HG03175 (cell line): Measurements from ENCODE around the gene COX20.

ENCODE experiments used
- ATAC-seq: cut with Tn5 transposase; IDR thresholded peaks from one replicate; pipeline ENCODE4 v1.9.1; 2021; ENCODE audit warnings: mild to moderate bottlenecking, moderate library complexity; ENCODE audit not compliant: unreplicated experiment

COX20 gene

GRCh38 chr1:244850896-244851295 lies 15.4 kb downstream of the COX20 start:
- ATAC-seq, result no peak

GRCh38 chr1:244851546-244852231 lies 16.2 kb downstream of the COX20 start:
- ATAC-seq, result no peak

- no peak for ATAC-seq
Measured at GRCh38 chr1:244852694-244853093, 17.2 kb downstream of the COX20 start.

GRCh38 chr1:244854166-244854565 lies 18.7 kb downstream of the COX20 start:
- ATAC-seq, result no peak

GRCh38 chr1:244854865-244855578 lies 19.6 kb downstream of the COX20 start:
- no peak for ATAC-seq

- ATAC-seq, result no peak
Measured at GRCh38 chr1:244857761-244858160, 22.3 kb downstream of the COX20 start.

- no peak for ATAC-seq
Measured at GRCh38 chr1:244858357-244858756, 22.9 kb downstream of the COX20 start.

- no peak for ATAC-seq
Measured at GRCh38 chr1:244860078-244860477, 24.6 kb downstream of the COX20 start.

GRCh38 chr1:244860914-244861610 lies 25.6 kb downstream of the COX20 start:
- ATAC-seq, result no peak

- no peak for ATAC-seq
Measured at GRCh38 chr1:244861683-244862082, 26.2 kb downstream of the COX20 start.

- ATAC-seq, result no peak
Measured at GRCh38 chr1:244862354-244862698, 26.9 kb downstream of the COX20 start.

- ATAC-seq, result peak; percentile 55
Measured at GRCh38 chr1:244862699-244863490, 27.4 kb downstream of the COX20 start.

GRCh38 chr1:244863491-244864252 lies 28.2 kb downstream of the COX20 start:
- peak; percentile 7 for ATAC-seq

- ATAC-seq, result peak; percentile 67
Measured at GRCh38 chr1:244864253-244865027, 29.0 kb downstream of the COX20 start, which contains the start of gene HNRNPU. HNRNPU (minus strand) TSS chr1:244864543; CDS start chr1:244864307, 236 bp downstream.

- ATAC-seq, result no peak
Measured at GRCh38 chr1:244865028-244865371, 29.5 kb downstream of the COX20 start.

GRCh38 chr1:244865820-244866219 lies 30.4 kb downstream of the COX20 start:
- ATAC-seq, result no peak

- ATAC-seq, result no peak
Measured at GRCh38 chr1:244866355-244866754, 30.9 kb downstream of the COX20 start.

- no peak for ATAC-seq
Measured at GRCh38 chr1:244868484-244869363, 33.3 kb downstream of the COX20 start.

GRCh38 chr1:244869364-244869827 lies 33.9 kb downstream of the COX20 start:
- ATAC-seq, result no peak
